Duodenal mucosa (tissue), 2 donors: Measurements from ENCODE around the gene FASTK.

Experiments
- H3K27ac ChIP-seq: one replicate; pipeline ENCODE4 v1.7.0; 2013; ENCODE audit warnings: low read depth, low read length
- H3K27me3 ChIP-seq, 2 donors: one replicate each; pipeline ENCODE4 v1.7.0; 2013; ENCODE audit warnings: low read length in 2 of 2, control low read depth in 1 of 2; ENCODE audit not compliant: insufficient read depth in 2 of 2, control insufficient read depth in 1 of 2
- H3K36me3 ChIP-seq, 2 donors: one replicate each; pipeline ENCODE4 v1.7.0; 2013; ENCODE audit warnings: low read length in 2 of 2, control low read depth in 1 of 2; ENCODE audit not compliant: insufficient read depth in 2 of 2, control insufficient read depth in 1 of 2
- H3K4me1 ChIP-seq, 2 donors: one replicate each; pipeline ENCODE4 v1.7.0; 2013; ENCODE audit warnings: low read length in 2 of 2, control low read depth in 1 of 2; ENCODE audit not compliant: insufficient read depth in 2 of 2, control insufficient read depth in 1 of 2
- H3K4me3 ChIP-seq, 2 donors: one replicate each; pipeline ENCODE4 v1.7.0; 2013; ENCODE audit warnings: low read length in 2 of 2, low read depth in 1 of 2
- H3K9ac ChIP-seq, 2 donors: one replicate each; pipeline ENCODE4 v1.7.0; 2013; ENCODE audit warnings: low read length in 2 of 2, low read depth in 1 of 2
- H3K9me3 ChIP-seq, 2 donors: one replicate each; pipeline ENCODE4 v1.7.0; 2013; ENCODE audit warnings: low read length in 2 of 2, control low read depth in 1 of 2; ENCODE audit not compliant: control insufficient read depth in 1 of 2

The FASTK gene

GRCh38 chr7:151124481-151124880 is 43.9 kb upstream of the FASTK start:
- Histone ChIP-seq H3K27me3 (no peaks in the 10 kb centered on the region), H3K9me3 (no peaks in the 10 kb centered on the region), H3K4me3 (no peak overlapping the region), H3K4me1 (peaks cover 6 to 14% of the 10 kb centered on the region in 2 donors), H3K27ac (no peak overlapping the region), H3K36me3 (peaks cover 12 to 57% of the 10 kb centered on the region in 2 donors), H3K9ac (no peak overlapping the region)

DNA sequence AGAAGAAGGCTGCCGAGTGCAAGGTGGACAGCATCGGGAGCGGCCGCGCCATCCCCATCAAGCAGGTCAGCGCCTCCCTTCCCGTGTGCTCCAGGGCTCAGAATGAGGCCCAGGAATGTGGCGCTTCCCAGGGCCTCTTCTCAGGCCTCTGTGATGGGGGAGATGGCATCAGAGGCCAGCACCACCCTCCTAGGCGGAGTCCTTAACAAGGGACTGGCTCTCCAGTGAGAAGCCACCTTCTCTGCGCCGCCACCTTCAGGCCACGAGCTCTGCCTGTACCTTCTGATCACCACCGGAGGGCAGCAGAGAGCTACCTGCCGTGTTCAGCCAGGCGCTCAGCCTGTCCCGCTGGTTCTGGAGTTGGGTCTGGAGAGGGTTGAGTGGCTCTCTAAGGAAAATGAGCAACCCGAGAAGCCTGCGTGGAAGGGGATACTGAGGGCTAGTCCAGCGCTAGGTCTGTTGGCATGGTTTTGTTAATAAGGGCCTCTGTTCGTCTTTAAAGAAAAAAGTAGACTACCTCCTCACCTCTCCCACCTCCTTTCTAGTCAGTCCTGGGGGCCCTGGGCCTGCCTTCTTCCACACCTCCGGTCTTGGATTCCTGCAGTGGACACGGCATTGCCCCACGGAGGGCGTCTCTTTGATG is 43.3 kb upstream of the FASTK start:
- Histone ChIP-seq H3K4me1 (peaks cover 6 to 14% of the 10 kb centered on the region in 2 donors), H3K36me3 (peaks cover 11 to 62% of the 10 kb centered on the region in 2 donors), H3K4me3 (no peak overlapping the region), H3K27me3 (no peaks in the 10 kb centered on the region), H3K9me3 (no peaks in the 10 kb centered on the region), H3K9ac (no peak overlapping the region), H3K27ac (no peak overlapping the region)

DNA sequence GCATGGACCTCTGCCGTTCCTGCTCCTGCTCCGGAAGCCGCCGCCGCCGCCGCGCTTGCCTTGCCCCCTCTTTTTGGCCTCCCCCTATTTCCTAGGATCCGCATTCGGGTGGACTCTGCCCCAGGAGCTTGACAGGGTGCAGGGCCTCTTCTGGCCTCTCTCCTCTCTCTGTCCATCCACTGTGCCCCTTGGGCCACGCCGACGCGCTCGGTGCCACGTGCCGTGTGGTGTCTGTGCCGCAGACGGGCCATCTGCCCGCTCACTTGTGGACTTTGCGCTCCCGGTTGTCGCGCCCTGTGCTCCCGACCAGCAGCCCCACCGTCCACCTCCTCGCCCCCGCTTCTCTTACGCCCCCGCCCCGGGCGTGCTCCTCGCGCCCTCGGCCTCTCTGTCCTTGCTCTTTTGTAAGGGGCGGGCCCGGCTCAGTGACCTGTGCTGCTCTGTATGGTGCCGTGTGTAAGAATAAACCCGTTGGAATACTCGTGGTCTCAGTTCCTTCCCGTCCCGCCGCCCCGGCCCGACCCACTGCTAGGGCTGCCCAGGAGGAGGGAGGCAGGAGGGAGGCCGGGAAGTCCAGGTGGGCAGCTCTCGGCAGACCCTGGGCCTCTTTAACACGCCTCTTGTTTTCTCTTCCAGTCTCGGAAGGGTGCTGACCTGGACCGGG is 42.7 kb upstream of the FASTK start:
- Histone ChIP-seq H3K36me3 (peaks cover 6 to 63% of the 10 kb centered on the region in 2 donors), H3K27me3 (no peaks in the 10 kb centered on the region), H3K27ac (no peak overlapping the region), H3K4me1 (peaks cover 6 to 14% of the 10 kb centered on the region in 2 donors), H3K9ac (no peak overlapping the region), H3K9me3 (no peaks in the 10 kb centered on the region), H3K4me3 (no peak overlapping the region)

DNA sequence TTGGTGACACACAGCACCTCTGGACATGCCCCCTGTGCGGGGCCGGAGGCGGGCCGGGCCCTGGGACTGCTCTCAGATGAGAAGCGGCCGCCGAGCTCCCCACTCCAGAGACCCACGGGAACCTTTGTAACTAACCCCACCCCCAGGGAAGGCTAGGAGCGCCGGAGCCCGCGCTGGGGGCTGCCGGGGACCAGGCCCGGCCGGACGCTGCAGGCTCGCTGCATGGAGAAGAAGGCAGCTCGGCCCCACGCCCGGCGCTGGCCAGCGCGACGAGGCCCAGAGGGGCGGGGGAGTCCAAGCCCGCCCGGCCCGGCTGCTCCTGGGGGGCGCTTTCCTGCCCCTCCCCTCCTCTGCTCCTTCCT is 42.2 kb upstream of the FASTK start:
- Histone ChIP-seq H3K4me3 (no peak overlapping the region), H3K36me3 (peaks cover 11 to 63% of the 10 kb centered on the region in 2 donors), H3K27ac (no peak overlapping the region), H3K9me3 (no peaks in the 10 kb centered on the region), H3K27me3 (no peaks in the 10 kb centered on the region), H3K9ac (no peak overlapping the region), H3K4me1 (peaks cover 6 to 14% of the 10 kb centered on the region in 2 donors)

GRCh38 chr7:151122276-151122675 is 41.7 kb upstream of the FASTK start:
- Histone ChIP-seq H3K4me1 (peaks cover 6 to 14% of the 10 kb centered on the region in 2 donors), H3K27ac (no peak overlapping the region), H3K4me3 (no peak overlapping the region), H3K9ac (no peak overlapping the region), H3K36me3 (peaks cover 13 to 64% of the 10 kb centered on the region in 2 donors), H3K27me3 (no peaks in the 10 kb centered on the region), H3K9me3 (no peaks in the 10 kb centered on the region)

DNA sequence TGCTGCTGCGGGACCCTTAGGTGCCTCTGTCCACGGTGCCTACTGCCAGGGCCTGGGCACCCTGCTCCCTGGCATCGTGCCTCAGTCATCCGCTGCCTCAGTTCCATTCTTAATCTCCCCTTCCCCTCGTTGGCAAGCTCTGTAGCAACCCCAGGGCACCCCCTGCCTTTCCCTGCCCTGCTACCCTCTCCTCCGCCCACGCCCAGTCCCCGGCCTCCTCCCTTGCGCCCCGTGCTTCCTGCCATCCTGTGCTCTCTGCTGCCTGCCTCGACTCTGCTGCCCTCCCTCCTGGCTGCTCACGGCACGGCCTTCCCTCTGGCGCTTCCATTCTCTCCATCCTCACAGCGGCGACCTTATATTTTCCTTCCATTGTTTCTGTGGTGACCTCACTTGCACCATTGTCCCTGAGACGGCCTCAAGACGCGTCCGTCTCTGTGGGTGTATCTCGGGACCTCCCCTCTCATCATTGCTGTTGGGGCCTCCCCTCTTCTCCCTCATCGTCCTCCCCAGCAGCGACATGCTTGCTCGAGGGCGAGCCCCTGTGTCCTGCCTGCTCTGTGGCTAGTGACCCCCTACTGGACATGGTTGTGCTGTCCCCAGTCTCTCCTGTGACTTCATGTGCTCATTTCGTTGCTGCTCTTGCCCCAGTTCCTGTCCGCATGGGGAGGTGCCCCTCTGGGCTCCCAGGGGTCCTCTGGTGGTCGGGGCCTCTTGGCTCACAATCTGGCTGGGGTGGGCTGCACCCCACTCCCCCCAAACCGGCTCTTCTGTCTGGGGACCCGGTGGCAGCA is 41.0 kb upstream of the FASTK start:
- H3K4me1 ChIP-seq = peaks cover 6 to 10% of the 10 kb centered on the region in 2 donors
- H3K36me3 ChIP-seq = peaks cover 13 to 64% of the 10 kb centered on the region in 2 donors
- no peaks in the 10 kb centered on the region for H3K27me3 ChIP-seq
- H3K4me3 ChIP-seq = no peak overlapping the region
- no peak overlapping the region for H3K27ac ChIP-seq
- H3K9ac ChIP-seq = no peak overlapping the region
- H3K9me3 ChIP-seq = no peaks in the 10 kb centered on the region

DNA sequence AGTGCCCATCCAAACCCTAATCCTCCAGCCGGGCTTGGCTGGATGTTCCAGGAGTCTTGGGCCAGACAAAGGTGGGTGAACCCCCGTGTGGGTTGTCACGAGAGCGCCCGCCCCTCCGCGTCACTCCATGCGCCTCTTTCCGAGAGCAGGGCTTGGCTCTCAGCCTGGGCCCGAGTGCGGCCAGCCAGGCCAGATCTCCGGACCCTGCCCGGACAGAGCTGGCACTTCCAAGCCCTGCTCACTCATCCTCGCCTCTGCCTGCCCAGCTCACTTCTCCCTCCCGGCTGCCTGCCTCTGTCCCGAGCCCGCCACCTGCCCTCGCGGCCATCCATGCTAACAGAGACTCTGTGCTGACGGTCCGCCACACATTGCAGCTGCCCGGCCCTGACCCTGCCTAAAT is 40.3 kb upstream of the FASTK start:
- no peaks in the 10 kb centered on the region for H3K9me3 ChIP-seq
- H3K27me3 ChIP-seq = no peaks in the 10 kb centered on the region
- H3K36me3 ChIP-seq = peaks cover 13 to 64% of the 10 kb centered on the region in 2 donors
- H3K27ac ChIP-seq = no peak overlapping the region
- no peak overlapping the region for H3K9ac ChIP-seq
- H3K4me3 ChIP-seq = no peak overlapping the region
- peaks cover 9 to 12% of the 10 kb centered on the region in 2 donors for H3K4me1 ChIP-seq

DNA sequence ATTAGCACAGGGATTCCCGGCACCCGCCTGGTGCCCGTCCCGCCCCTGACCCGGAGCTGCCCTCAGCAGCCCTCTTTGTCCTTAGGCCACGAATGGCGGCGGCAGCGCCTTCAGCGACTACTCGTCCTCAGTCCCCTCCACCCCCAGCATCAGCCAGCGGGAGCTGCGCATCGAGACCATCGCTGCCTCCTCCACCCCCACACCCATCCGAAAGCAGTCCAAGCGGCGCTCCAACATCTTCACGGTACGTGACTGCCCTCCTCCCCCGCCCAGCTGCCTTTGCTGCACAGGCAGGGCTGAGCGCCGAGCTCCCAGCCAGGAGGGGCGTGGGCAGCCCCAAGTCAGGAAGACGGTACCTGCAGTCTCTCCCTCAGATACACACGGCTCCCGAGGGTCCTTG is 39.3 kb upstream of the FASTK start:
- peaks cover 13 to 61% of the 10 kb centered on the region in 2 donors for H3K36me3 ChIP-seq
- H3K4me1 ChIP-seq = peaks cover 1 to 13% of the 10 kb centered on the region in 2 donors
- no peak overlapping the region for H3K27ac ChIP-seq
- H3K9me3 ChIP-seq = no peaks in the 10 kb centered on the region
- H3K27me3 ChIP-seq = no peaks in the 10 kb centered on the region
- H3K9ac ChIP-seq = no peak overlapping the region
- no peak overlapping the region for H3K4me3 ChIP-seq

GRCh38 chr7:151119055-151119415 is 38.4 kb upstream of the FASTK start:
- Histone ChIP-seq H3K27me3 (no peaks in the 10 kb centered on the region), H3K36me3 (peaks cover 13 to 53% of the 10 kb centered on the region in 2 donors), H3K4me3 (no peak overlapping the region), H3K27ac (no peak overlapping the region), H3K4me1 (peaks cover 0 to 12% of the 10 kb centered on the region in 2 donors), H3K9ac (no peak overlapping the region), H3K9me3 (no peaks in the 10 kb centered on the region)
